HEK293 (cell line): ENCODE results near the gene IL2RG.

ENCODE experiments used
- CTCF ChIA-PET: fragments of 350-600 bp; formaldehyde crosslinking; extraction: SDS; loops from one replicate; lab custom pipeline; 2021; ENCODE audit warnings: antibody characterized with exemption; lab: Yijun Ruan, JAX
- POLR2A ChIA-PET: fragments of 300-600 bp; formaldehyde crosslinking; extraction: SDS; loops from one replicate; lab custom pipeline; 2020; ENCODE audit warnings: antibody characterized with exemption, inconsistent platforms; lab: Yijun Ruan, JAX
- H3K27ac ChIP-seq: fragments of 200-500 bp; sonication (Bioruptor generic); 2 replicates; pipeline ENCODE4 v1.5.1; 2014; ENCODE audit warnings: low read depth, low read length, control low read depth, inconsistent platforms; ENCODE audit errors: extremely low read depth
- H3K36me3 ChIP-seq, 2 experiments: fragments of 200-500 bp in 1 of 2; sonication (Bioruptor generic) in 1 of 2; 1 replicate in 1 of 2; 2 replicates in 1 of 2; pipeline ENCODE4 v1.5.1; 2014 to 2017; ENCODE audit warnings: inconsistent platforms in 2 of 2, low read length in 2 of 2; ENCODE audit not compliant: control insufficient read depth in 2 of 2, insufficient read depth in 1 of 2
- H3K4me1 ChIP-seq: fragments of 200-500 bp; sonication (Bioruptor generic); 2 replicates; pipeline ENCODE4 v1.5.1; 2014; ENCODE audit warnings: mild to moderate bottlenecking, low read length, inconsistent platforms; ENCODE audit not compliant: control insufficient read depth, insufficient read depth
- H3K4me3 ChIP-seq: 2 replicates; pipeline ENCODE4 v1.5.1; 2011; ENCODE audit warnings: low read depth, mild to moderate bottlenecking, control low read depth, low read length, moderate library complexity
- H3K9me3 ChIP-seq: fragments of 200-500 bp; sonication (Bioruptor generic); 2 replicates; pipeline ENCODE4 v1.5.1; 2014; ENCODE audit warnings: low read depth, low read length, inconsistent platforms; ENCODE audit not compliant: control insufficient read depth, insufficient read depth
- SALL2 ChIP-seq: fragments of 450-650 bp; formaldehyde crosslinking; IDR thresholded peaks from 2 replicates; pipeline ENCODE4 v1.5.0; 2017; ENCODE audit warnings: missing biosample characterization, mild to moderate bottlenecking, missing genetic modification characterization, borderline replicate concordance
- SP2 ChIP-seq: fragments of 450-650 bp; formaldehyde crosslinking; IDR thresholded peaks from 2 replicates; pipeline ENCODE4 v1.5.1; 2016; ENCODE audit warnings: missing biosample characterization, missing genetic modification characterization
- YY1 ChIP-seq: fragments of 450-650 bp; formaldehyde crosslinking; IDR thresholded peaks from 2 replicates; pipeline ENCODE4 v1.5.1; 2018; ENCODE audit warnings: missing biosample characterization, missing genetic modification characterization
- ZBTB20 ChIP-seq: fragments of 450-650 bp; formaldehyde crosslinking; IDR thresholded peaks from 2 replicates; pipeline ENCODE4 v1.5.1; 2016; ENCODE audit warnings: missing biosample characterization, missing genetic modification characterization
- ZNF23 ChIP-seq: fragments of 450-650 bp; formaldehyde crosslinking; IDR thresholded peaks from 2 replicates; pipeline ENCODE4 v1.5.1; 2016; ENCODE audit warnings: missing biosample characterization, missing genetic modification characterization, borderline replicate concordance
- ZNF335 ChIP-seq: fragments of 450-650 bp; formaldehyde crosslinking; conservative IDR thresholded peaks from 2 replicates; pipeline ENCODE4 v1.5.1; 2016; ENCODE audit warnings: missing biosample characterization, missing genetic modification characterization
- ZNF548 ChIP-seq: fragments of 450-650 bp; formaldehyde crosslinking; IDR thresholded peaks from 2 replicates; pipeline ENCODE4 v1.5.1; 2016; ENCODE audit warnings: missing biosample characterization, missing genetic modification characterization
- ZNF623 ChIP-seq: fragments of 450-650 bp; formaldehyde crosslinking; IDR thresholded peaks from 2 replicates; pipeline ENCODE4 v1.5.1; 2016; ENCODE audit warnings: missing biosample characterization, missing genetic modification characterization
- ZNF776 ChIP-seq: fragments of 450-650 bp; formaldehyde crosslinking; IDR thresholded peaks from 2 replicates; pipeline ENCODE4 v1.5.0; 2017; ENCODE audit warnings: missing biosample characterization, missing genetic modification characterization, borderline replicate concordance
- TF ChIP-seq, protein P1 (sequence below): fragments of 450-650 bp; formaldehyde crosslinking; IDR thresholded peaks from 2 replicates; pipeline ENCODE4 v1.5.1; 2016; ENCODE audit warnings: missing biosample characterization, missing genetic modification characterization, low read depth
- TF ChIP-seq, protein P2 (sequence below): fragments of 450-650 bp; formaldehyde crosslinking; IDR thresholded peaks from 2 replicates; pipeline ENCODE4 v1.5.1; 2016; ENCODE audit warnings: missing biosample characterization, missing genetic modification characterization
- TF ChIP-seq, protein P3 (sequence below): fragments of 450-650 bp; formaldehyde crosslinking; IDR thresholded peaks from 2 replicates; pipeline ENCODE4 v1.5.1; 2016; ENCODE audit warnings: missing biosample characterization, missing genetic modification characterization
- TF ChIP-seq, protein P4 (sequence below): fragments of 450-650 bp; formaldehyde crosslinking; IDR thresholded peaks from 2 replicates; pipeline ENCODE4 v1.5.1; 2017; ENCODE audit warnings: missing biosample characterization, missing genetic modification characterization
- TF ChIP-seq, protein P5 (sequence below): fragments of 450-650 bp; formaldehyde crosslinking; IDR thresholded peaks from 2 replicates; pipeline ENCODE4; 2016; ENCODE audit warnings: missing biosample characterization, missing genetic modification characterization
- TF ChIP-seq, protein P6 (sequence below): fragments of 450-650 bp; IDR thresholded peaks from 2 replicates; pipeline ENCODE4 v1.5.1; 2018; ENCODE audit warnings: missing biosample characterization, mild to moderate bottlenecking, missing genetic modification characterization
- TF ChIP-seq, protein P7 (sequence below): fragments of 450-650 bp; formaldehyde crosslinking; IDR thresholded peaks from 2 replicates; pipeline ENCODE4 v1.5.1; 2016; ENCODE audit warnings: missing biosample characterization, missing genetic modification characterization
- TF ChIP-seq, protein P8 (sequence below): fragments of 450-650 bp; formaldehyde crosslinking; IDR thresholded peaks from 2 replicates; pipeline ENCODE4 v1.5.1; 2016; ENCODE audit warnings: missing biosample characterization, missing genetic modification characterization

IL2RG gene

DNA sequence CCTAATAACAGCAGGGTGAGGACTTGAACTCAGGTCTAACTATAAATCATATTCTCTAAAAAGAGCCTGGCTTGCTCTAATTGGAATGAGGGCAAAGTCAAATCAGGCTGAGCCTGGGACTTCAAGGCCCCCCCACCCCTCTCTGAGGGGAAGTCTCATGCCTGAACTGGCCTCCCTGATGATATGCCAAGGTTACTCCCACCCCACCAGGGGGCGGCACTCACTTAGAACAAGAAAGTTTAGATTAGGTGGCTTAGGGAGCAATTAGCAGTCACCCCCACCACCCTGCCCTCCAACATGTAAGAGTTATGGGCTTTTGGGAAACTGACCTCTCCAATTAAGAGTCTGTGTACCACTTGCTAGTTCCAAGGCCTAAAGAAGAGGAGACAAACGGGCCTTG is 13.1 kb downstream of the IL2RG start (continued):
- TF ChIP-seq, protein P1, sequence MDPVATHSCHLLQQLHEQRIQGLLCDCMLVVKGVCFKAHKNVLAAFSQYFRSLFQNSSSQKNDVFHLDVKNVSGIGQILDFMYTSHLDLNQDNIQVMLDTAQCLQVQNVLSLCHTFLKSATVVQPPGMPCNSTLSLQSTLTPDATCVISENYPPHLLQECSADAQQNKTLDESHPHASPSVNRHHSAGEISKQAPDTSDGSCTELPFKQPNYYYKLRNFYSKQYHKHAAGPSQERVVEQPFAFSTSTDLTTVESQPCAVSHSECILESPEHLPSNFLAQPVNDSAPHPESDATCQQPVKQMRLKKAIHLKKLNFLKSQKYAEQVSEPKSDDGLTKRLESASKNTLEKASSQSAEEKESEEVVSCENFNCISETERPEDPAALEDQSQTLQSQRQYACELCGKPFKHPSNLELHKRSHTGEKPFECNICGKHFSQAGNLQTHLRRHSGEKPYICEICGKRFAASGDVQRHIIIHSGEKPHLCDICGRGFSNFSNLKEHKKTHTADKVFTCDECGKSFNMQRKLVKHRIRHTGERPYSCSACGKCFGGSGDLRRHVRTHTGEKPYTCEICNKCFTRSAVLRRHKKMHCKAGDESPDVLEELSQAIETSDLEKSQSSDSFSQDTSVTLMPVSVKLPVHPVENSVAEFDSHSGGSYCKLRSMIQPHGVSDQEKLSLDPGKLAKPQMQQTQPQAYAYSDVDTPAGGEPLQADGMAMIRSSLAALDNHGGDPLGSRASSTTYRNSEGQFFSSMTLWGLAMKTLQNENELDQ: no peak
- TF ChIP-seq, protein P2, sequence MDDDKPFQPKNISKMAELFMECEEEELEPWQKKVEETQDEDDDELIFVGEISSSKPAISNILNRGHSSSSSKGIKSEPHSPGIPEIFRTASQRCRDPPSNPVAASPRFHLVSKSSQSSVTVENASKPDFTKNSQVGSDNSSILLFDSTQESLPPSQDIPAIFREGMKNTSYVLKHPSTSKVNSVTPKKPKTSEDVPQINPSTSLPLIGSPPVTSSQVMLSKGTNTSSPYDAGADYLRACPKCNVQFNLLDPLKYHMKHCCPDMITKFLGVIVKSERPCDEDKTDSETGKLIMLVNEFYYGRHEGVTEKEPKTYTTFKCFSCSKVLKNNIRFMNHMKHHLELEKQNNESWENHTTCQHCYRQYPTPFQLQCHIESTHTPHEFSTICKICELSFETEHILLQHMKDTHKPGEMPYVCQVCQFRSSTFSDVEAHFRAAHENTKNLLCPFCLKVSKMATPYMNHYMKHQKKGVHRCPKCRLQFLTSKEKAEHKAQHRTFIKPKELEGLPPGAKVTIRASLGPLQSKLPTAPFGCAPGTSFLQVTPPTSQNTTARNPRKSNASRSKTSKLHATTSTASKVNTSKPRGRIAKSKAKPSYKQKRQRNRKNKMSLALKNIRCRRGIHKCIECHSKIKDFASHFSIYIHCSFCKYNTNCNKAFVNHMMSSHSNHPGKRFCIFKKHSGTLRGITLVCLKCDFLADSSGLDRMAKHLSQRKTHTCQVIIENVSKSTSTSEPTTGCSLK (tag by site-specific recombination): no peak
- TF ChIP-seq, protein P3, sequence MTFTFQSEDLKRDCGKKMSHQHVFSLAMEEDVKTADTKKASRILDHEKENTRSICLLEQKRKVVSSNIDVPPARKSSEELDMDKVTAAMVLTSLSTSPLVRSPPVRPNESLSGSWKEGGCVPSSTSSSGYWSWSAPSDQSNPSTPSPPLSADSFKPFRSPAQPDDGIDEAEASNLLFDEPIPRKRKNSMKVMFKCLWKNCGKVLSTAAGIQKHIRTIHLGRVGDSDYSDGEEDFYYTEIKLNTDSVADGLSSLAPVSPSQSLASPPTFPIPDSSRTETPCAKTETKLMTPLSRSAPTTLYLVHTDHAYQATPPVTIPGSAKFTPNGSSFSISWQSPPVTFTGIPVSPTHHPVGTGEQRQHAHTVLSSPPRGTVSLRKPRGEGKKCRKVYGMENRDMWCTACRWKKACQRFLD (tag by site-specific recombination): no peak
- TF ChIP-seq ZNF623 (no peak), ZNF23 (no peak), ZNF548 (tag by site-specific recombination) (no peak), YY1 (no peak), ZNF776 (tag by site-specific recombination) (no peak), SP2 (tag by site-specific recombination) (peak; percentile 49)
- TF ChIP-seq, protein P4, sequence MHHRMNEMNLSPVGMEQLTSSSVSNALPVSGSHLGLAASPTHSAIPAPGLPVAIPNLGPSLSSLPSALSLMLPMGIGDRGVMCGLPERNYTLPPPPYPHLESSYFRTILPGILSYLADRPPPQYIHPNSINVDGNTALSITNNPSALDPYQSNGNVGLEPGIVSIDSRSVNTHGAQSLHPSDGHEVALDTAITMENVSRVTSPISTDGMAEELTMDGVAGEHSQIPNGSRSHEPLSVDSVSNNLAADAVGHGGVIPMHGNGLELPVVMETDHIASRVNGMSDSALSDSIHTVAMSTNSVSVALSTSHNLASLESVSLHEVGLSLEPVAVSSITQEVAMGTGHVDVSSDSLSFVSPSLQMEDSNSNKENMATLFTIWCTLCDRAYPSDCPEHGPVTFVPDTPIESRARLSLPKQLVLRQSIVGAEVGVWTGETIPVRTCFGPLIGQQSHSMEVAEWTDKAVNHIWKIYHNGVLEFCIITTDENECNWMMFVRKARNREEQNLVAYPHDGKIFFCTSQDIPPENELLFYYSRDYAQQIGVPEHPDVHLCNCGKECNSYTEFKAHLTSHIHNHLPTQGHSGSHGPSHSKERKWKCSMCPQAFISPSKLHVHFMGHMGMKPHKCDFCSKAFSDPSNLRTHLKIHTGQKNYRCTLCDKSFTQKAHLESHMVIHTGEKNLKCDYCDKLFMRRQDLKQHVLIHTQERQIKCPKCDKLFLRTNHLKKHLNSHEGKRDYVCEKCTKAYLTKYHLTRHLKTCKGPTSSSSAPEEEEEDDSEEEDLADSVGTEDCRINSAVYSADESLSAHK (tag by site-specific recombination): no peak
- TF ChIP-seq, protein P5, sequence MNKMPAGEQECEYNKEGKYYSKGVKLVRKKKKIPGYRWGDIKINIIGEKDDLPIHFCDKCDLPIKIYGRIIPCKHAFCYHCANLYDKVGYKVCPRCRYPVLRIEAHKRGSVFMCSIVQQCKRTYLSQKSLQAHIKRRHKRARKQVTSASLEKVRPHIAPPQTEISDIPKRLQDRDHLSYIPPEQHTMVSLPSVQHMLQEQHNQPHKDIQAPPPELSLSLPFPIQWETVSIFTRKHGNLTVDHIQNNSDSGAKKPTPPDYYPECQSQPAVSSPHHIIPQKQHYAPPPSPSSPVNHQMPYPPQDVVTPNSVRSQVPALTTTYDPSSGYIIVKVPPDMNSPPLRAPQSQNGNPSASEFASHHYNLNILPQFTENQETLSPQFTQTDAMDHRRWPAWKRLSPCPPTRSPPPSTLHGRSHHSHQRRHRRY (tag by site-specific recombination): no peak
- TF ChIP-seq, protein P6, sequence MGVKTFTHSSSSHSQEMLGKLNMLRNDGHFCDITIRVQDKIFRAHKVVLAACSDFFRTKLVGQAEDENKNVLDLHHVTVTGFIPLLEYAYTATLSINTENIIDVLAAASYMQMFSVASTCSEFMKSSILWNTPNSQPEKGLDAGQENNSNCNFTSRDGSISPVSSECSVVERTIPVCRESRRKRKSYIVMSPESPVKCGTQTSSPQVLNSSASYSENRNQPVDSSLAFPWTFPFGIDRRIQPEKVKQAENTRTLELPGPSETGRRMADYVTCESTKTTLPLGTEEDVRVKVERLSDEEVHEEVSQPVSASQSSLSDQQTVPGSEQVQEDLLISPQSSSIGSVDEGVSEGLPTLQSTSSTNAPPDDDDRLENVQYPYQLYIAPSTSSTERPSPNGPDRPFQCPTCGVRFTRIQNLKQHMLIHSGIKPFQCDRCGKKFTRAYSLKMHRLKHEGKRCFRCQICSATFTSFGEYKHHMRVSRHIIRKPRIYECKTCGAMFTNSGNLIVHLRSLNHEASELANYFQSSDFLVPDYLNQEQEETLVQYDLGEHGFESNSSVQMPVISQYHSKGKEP (tag by site-specific recombination): no peak
- TF ChIP-seq, protein P7, sequence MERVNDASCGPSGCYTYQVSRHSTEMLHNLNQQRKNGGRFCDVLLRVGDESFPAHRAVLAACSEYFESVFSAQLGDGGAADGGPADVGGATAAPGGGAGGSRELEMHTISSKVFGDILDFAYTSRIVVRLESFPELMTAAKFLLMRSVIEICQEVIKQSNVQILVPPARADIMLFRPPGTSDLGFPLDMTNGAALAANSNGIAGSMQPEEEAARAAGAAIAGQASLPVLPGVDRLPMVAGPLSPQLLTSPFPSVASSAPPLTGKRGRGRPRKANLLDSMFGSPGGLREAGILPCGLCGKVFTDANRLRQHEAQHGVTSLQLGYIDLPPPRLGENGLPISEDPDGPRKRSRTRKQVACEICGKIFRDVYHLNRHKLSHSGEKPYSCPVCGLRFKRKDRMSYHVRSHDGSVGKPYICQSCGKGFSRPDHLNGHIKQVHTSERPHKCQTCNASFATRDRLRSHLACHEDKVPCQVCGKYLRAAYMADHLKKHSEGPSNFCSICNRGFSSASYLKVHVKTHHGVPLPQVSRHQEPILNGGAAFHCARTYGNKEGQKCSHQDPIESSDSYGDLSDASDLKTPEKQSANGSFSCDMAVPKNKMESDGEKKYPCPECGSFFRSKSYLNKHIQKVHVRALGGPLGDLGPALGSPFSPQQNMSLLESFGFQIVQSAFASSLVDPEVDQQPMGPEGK (tag by site-specific recombination): 0 out of 2 replicates have a peak, but pooled peaks have one; percentile 26
- TF ChIP-seq, all 188 proteins: peak for 10

DNA sequence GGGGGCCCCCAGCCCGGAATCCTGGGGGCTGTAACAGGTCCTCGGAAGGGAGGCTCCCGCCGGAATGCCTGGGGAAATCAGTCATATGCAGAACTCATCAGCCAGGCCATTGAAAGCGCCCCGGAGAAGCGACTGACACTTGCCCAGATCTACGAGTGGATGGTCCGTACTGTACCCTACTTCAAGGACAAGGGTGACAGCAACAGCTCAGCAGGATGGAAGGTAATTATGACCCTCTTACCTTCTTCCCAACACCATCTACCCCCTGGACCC is 14.7 kb downstream of the IL2RG start:
- Histone ChIP-seq H3K9me3 (no peaks in the 10 kb centered on the region), H3K4me3 (peak overlapping the region; percentile 44), H3K27ac (peak overlapping the region; percentile 34; the same call in 1 of the 2 replicates), H3K4me1 (peaks cover 3% of the 10 kb centered on the region; the same call in 1 of the 2 replicates), H3K36me3 (peaks cover 0 to 12% of the 10 kb centered on the region in 2 experiments; a peak in 1 of 3 replicates)
- ChIA-PET CTCF (no interaction called here), POLR2A (interaction anchor here (0.9 to 1.2 kb wide), 2 partner anchors 11 to 21 kb away, joined by 3 to 9 read pairs; partner anchors contain the start of gene MED12)
- no peak for TF ChIP-seq SALL2 (tag by site-specific recombination)
- TF ChIP-seq ZBTB20 (tag by site-specific recombination): 0 out of 2 replicates have a peak, but pooled peaks have one; percentile 43
- peak; percentile 76 for TF ChIP-seq ZNF335 (tag by site-specific recombination)
- TF ChIP-seq, protein P8, sequence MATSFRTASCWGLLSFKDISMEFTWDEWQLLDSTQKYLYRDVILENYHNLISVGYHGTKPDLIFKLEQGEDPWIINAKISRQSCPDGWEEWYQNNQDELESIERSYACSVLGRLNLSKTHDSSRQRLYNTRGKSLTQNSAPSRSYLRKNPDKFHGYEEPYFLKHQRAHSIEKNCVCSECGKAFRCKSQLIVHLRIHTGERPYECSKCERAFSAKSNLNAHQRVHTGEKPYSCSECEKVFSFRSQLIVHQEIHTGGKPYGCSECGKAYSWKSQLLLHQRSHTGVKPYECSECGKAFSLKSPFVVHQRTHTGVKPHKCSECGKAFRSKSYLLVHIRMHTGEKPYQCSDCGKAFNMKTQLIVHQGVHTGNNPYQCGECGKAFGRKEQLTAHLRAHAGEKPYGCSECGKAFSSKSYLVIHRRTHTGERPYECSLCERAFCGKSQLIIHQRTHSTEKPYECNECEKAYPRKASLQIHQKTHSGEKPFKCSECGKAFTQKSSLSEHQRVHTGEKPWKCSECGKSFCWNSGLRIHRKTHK: no peak
